ENCODE measurements around the gene CLNK. TPM values are rescaled to one million over a fixed set of nuclear protein-coding genes. Genes with fewer than 3 reads are reported as not detected.

Gene CLNK
- polyA plus RNA-seq, 1 donor: 0.52 TPM

DNA sequence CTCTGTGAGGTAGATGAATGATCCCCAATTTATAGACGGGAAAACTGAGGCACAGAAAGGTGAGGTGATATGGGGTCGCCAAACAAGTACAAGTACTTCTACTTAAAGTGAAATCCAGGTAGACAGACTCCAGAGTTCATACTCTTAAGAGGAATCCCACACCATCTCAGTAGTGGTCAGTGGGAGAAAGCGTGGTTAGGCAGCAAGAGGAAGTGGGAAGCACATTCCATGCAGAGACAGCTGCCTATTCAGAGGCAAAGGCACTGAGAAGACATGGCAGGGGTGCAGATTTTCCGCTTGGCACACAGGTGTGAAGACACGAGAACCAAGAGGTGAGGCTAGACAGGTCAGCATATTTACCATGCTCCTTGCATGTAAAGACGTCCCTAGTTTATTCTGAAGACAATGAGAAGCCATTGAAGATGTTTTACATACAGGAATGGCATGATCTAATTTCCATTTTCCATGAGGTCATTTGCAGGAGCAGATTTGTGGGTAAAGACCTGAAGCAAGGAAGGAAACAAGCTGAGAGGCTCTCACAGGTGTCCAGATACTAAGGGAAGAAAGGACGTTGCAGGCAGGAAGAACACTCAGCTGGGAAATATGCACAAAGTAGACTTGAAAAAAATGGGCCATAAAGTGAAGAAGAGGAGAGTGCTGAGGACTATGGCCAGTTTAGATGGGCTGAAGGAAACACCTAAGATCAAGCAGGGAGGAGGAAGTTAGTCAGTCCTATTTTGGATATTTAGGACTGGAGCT, 17.3 kb upstream of the CLNK start:
- H3K4me1 ChIP-seq (ENCODE audit: control insufficient read depth, insufficient read depth, low read length): no peaks in the 10 kb centered on the region
- no CpG with 5 or more reads among the region's 7 CpGs for WGBS (ENCODE audit: insufficient coverage, low lambda C conversion rate)

DNA sequence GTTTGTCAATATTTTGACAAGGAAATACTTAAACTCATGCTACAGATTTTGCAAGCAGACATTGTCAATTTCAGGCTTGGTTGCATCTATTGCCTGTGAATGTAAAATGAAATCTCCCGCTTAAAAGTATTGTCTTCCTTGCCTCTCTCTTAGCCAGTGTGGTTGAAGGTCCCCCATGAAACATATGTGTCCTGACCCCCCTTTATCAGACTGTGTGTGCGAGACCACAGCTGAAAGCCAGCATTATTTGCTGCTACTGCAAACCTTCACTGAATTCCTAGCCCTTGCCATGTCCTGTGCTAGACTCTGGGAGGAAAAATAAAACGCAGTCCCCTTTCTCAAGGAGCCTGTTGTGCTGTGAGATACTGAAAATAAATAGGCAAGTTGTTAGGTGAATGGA, 16.6 kb upstream of the CLNK start:
- H3K27ac ChIP-seq (ENCODE audit: low read length): no peak overlapping the region
- no peaks in the 10 kb centered on the region for H3K36me3 ChIP-seq (ENCODE audit: control insufficient read depth, insufficient read depth, low read length)
- H3K9me3 ChIP-seq (ENCODE audit: control insufficient read depth, low read depth, low read length): no peaks in the 10 kb centered on the region
- DNase-seq: no peak
- whole genome bisulfite sequencing (ENCODE audit: insufficient coverage, low lambda C conversion rate): no CpG with 5 or more reads among the region's 3 CpGs
- no peak overlapping the region for H3K4me3 ChIP-seq (ENCODE audit: low read length)
- no peaks in the 10 kb centered on the region for H3K4me1 ChIP-seq (ENCODE audit: control insufficient read depth, insufficient read depth, low read length)
- peaks cover 2% of the 10 kb centered on the region for H3K27me3 ChIP-seq (ENCODE audit: control insufficient read depth, insufficient read depth, low read length)

More for the DNA sequence above, 17.3 kb upstream of the CLNK start:
- H3K27ac ChIP-seq (ENCODE audit: low read length): no peak overlapping the region
- no peaks in the 10 kb centered on the region for H3K36me3 ChIP-seq (ENCODE audit: control insufficient read depth, insufficient read depth, low read length)
- H3K27me3 ChIP-seq (ENCODE audit: control insufficient read depth, insufficient read depth, low read length): peaks cover 2% of the 10 kb centered on the region
- no peak overlapping the region for H3K4me3 ChIP-seq (ENCODE audit: low read length)
- H3K9me3 ChIP-seq (ENCODE audit: control insufficient read depth, low read depth, low read length): no peaks in the 10 kb centered on the region
- DNase-seq: no peak

DNA sequence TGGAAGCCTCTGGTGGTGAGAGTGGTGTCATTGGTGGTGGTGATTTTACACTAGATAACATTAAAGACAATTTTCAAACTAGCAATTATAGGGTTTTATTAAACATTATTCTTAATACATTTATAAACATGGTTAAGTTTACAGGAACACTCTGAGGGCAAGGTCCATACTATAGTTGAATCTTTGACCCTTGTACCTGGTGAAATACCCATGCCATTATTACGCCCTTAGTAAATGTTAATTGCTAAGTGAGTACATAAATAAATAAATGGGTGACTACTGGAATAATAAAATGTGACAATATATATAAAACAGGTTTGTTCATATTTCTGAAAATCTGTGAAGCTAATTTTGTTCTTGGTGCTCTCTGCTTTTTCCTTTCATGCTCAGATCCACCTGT, 13.6 kb upstream of the CLNK start:
- Histone ChIP-seq H3K4me1 (ENCODE audit: control insufficient read depth, insufficient read depth, low read length) (no peaks in the 10 kb centered on the region), H3K4me3 (ENCODE audit: low read length) (no peak overlapping the region), H3K27me3 (ENCODE audit: control insufficient read depth, insufficient read depth, low read length) (no peaks in the 10 kb centered on the region), H3K27ac (ENCODE audit: low read length) (no peak overlapping the region), H3K36me3 (ENCODE audit: control insufficient read depth, insufficient read depth, low read length) (no peaks in the 10 kb centered on the region), H3K9me3 (ENCODE audit: control insufficient read depth, low read depth, low read length) (no peaks in the 10 kb centered on the region)
- WGBS (ENCODE audit: insufficient coverage, low lambda C conversion rate): no CpG with 5 or more reads among the region's 1 CpG
- peak in 1 of 2 donors; percentile 42 for DNase-seq

DNA sequence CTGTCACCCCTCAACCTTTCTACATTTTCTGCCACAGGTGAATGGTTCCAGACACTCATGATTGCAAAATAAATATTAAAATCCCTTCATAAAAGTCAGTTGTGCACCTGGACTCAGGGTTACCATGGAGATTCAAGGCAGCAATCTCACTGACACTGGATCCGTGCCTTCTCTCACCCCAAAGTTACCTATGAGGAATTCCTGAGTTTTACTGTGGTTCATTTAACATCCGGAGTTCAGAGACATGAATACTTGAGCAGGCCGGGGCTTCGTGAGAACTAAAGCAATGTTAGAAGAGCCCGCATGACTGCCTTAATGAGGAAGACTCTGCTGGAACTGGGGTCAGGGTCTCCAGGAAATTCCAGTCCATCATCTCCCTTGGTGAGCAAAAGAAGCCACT, 12.5 kb upstream of the CLNK start:
- H3K27me3 ChIP-seq (ENCODE audit: control insufficient read depth, insufficient read depth, low read length): no peaks in the 10 kb centered on the region
- no peak for DNase-seq
- H3K4me3 ChIP-seq (ENCODE audit: low read length): no peak overlapping the region
- no CpG with 5 or more reads among the region's 5 CpGs for WGBS (ENCODE audit: insufficient coverage, low lambda C conversion rate)
- no peaks in the 10 kb centered on the region for H3K36me3 ChIP-seq (ENCODE audit: control insufficient read depth, insufficient read depth, low read length)
- H3K4me1 ChIP-seq (ENCODE audit: control insufficient read depth, insufficient read depth, low read length): no peaks in the 10 kb centered on the region
- H3K27ac ChIP-seq (ENCODE audit: low read length): no peak overlapping the region
- no peaks in the 10 kb centered on the region for H3K9me3 ChIP-seq (ENCODE audit: control insufficient read depth, low read depth, low read length)

DNA sequence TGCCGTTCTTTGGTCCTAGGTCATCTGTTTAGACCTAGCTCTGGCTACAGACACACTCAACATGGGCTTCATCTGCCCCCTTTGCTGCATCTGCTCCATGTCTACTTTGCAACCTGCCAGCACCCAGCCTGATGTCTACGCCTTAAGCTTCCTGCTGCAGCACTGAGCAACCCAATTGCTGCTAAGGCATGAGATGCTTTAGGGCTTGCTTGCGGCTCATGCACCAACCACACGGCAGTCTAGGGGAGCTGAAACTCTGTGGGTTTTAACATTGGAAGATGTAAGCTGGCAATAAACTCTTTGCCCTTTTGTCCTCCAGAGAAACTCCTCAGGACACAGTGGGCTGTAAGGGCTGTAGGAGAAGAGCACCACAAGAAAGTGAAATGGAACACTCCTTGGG, 11.7 kb upstream of the CLNK start:
- Histone ChIP-seq H3K4me3 (ENCODE audit: low read length) (no peak overlapping the region), H3K27me3 (ENCODE audit: control insufficient read depth, insufficient read depth, low read length) (no peaks in the 10 kb centered on the region), H3K9me3 (ENCODE audit: control insufficient read depth, low read depth, low read length) (no peaks in the 10 kb centered on the region), H3K4me1 (ENCODE audit: control insufficient read depth, insufficient read depth, low read length) (no peaks in the 10 kb centered on the region), H3K36me3 (ENCODE audit: control insufficient read depth, insufficient read depth, low read length) (no peaks in the 10 kb centered on the region), H3K27ac (ENCODE audit: low read length) (no peak overlapping the region)
- no CpG with 5 or more reads among the region's 4 CpGs for WGBS (ENCODE audit: insufficient coverage, low lambda C conversion rate)
- DNase-seq: no peak

DNA sequence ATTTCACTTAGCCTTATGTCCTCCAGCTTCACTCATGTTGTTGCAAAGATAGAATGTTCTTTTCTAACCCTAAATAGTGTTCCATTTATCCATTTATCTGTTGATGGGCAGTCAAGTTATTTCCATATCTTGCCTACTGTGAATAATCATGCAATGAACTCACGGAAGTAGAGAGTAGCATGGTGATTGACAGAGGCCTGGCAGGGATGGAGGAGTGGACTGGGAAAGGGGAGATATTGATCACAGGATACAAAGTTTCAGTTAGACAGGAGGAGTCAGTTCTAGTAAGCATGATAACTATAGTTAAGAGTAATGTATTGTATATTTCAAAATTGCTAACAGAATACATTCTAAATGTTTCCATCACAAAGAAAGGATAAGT, 10.3 kb upstream of the CLNK start:
- Histone ChIP-seq H3K4me3 (ENCODE audit: low read length) (no peak overlapping the region), H3K27me3 (ENCODE audit: control insufficient read depth, insufficient read depth, low read length) (no peaks in the 10 kb centered on the region), H3K36me3 (ENCODE audit: control insufficient read depth, insufficient read depth, low read length) (no peaks in the 10 kb centered on the region), H3K4me1 (ENCODE audit: control insufficient read depth, insufficient read depth, low read length) (no peaks in the 10 kb centered on the region), H3K27ac (ENCODE audit: low read length) (no peak overlapping the region), H3K9me3 (ENCODE audit: control insufficient read depth, low read depth, low read length) (no peaks in the 10 kb centered on the region)
- WGBS (ENCODE audit: insufficient coverage, low lambda C conversion rate): no CpG with 5 or more reads among the region's 1 CpG
- no peak for DNase-seq

DNA sequence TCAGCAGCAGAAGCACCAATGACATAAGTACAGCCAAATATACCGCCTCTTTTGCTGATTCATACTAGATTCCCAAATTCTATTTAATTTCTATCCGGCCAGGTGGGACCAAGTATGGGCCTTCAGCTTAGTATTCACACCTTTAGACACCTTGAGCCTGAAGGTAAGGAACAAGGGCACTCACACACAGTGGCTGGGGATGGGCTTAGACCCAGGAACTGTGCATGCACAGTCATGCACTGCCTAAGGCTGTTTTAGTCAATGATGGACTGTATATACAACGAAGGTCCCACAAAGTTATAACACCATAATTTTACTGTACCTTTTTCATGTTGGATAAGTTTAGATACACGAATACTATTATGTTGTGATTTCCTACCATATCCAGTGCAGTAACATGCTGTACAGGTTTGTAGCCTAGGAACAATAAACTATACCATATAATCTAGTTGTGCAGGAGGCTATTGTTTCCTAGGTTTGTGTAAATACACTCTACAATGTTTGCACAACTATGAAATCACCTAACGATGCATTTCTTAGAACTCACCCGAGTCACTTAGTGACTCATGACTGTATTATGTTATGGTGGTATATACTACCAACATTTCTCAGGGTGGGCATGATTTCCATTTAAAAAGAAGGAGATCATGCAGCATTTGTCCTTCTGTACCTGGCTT, 9.7 kb upstream of the CLNK start:
- 67% methylated on average over 1 of the region's 6 CpGs for WGBS (ENCODE audit: insufficient coverage, low lambda C conversion rate)
- no peaks in the 10 kb centered on the region for H3K36me3 ChIP-seq (ENCODE audit: control insufficient read depth, insufficient read depth, low read length)
- H3K4me1 ChIP-seq (ENCODE audit: control insufficient read depth, insufficient read depth, low read length): no peaks in the 10 kb centered on the region
- no peaks in the 10 kb centered on the region for H3K27me3 ChIP-seq (ENCODE audit: control insufficient read depth, insufficient read depth, low read length)
- no peaks in the 10 kb centered on the region for H3K9me3 ChIP-seq (ENCODE audit: control insufficient read depth, low read depth, low read length)
- no peak for DNase-seq
- no peak overlapping the region for H3K4me3 ChIP-seq (ENCODE audit: low read length)
- no peak overlapping the region for H3K27ac ChIP-seq (ENCODE audit: low read length)

DNA sequence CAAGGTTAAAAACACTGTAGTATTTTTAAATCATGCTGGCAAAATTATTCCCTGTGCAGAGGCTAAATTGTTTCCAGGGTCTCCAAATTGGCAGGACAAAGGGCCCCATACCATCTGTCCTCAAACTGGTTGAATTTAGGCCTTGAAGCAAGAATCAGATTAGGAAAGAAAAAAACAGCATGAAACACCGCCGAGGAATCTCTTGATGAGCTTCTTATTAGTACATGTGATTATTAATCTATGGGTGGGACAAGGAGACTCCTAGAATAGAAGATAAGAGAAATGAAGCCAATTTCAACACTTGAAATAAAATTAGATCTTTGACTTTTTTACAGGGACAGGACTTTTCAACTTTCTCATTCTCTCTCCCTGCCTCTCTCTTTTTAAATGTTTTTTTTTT, 7.1 kb upstream of the CLNK start:
- no peak for DNase-seq
- no peaks in the 10 kb centered on the region for H3K27me3 ChIP-seq (ENCODE audit: control insufficient read depth, insufficient read depth, low read length)
- H3K9me3 ChIP-seq (ENCODE audit: control insufficient read depth, low read depth, low read length): no peaks in the 10 kb centered on the region
- WGBS (ENCODE audit: insufficient coverage, low lambda C conversion rate): 43% methylated on average over 2 of the region's 2 CpGs
- no peak overlapping the region for H3K27ac ChIP-seq (ENCODE audit: low read length)
- H3K4me1 ChIP-seq (ENCODE audit: control insufficient read depth, insufficient read depth, low read length): no peaks in the 10 kb centered on the region
- H3K36me3 ChIP-seq (ENCODE audit: control insufficient read depth, insufficient read depth, low read length): no peaks in the 10 kb centered on the region
- H3K4me3 ChIP-seq (ENCODE audit: low read length): no peak overlapping the region

DNA sequence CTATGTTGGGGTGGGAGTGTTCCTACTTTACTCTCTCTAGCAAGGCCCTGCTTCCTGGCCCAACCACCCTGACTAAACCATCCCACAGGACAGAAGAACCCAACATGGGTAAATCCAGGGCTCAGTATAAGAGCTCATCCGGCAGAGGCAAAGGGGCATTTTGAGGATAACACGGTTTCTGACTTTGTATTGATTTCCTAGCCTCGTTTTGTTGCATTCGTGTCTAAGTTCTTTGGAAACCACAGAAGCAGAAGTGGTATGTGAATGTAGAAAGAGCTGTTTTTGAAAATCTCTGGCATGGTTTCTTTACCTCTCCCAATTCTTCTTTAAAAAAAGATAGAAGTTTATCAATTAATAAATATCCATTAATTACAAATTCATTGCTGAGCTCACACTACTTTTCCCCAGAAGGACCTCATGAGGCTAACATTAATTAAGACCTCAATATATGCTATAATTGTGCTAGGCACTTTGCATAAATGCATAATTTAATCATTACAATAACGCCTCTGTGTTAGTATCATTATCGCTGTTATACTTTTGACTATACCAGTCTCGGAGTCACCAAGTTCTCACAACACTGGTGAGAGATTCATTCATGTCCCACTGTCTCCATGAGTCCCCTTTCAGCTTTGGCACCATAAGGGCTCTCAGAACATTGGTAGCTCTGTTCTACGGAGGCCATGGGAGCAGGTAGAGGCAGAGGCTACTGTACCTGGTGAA, 5.8 kb upstream of the CLNK start:
- no CpG with 5 or more reads among the region's 8 CpGs for WGBS (ENCODE audit: insufficient coverage, low lambda C conversion rate)
- H3K4me3 ChIP-seq (ENCODE audit: low read length): no peak overlapping the region
- DNase-seq: no peak
- H3K4me1 ChIP-seq (ENCODE audit: control insufficient read depth, insufficient read depth, low read length): no peaks in the 10 kb centered on the region
- H3K27ac ChIP-seq (ENCODE audit: low read length): no peak overlapping the region
- H3K9me3 ChIP-seq (ENCODE audit: control insufficient read depth, low read depth, low read length): no peaks in the 10 kb centered on the region
- H3K36me3 ChIP-seq (ENCODE audit: control insufficient read depth, insufficient read depth, low read length): no peaks in the 10 kb centered on the region
- no peaks in the 10 kb centered on the region for H3K27me3 ChIP-seq (ENCODE audit: control insufficient read depth, insufficient read depth, low read length)

DNA sequence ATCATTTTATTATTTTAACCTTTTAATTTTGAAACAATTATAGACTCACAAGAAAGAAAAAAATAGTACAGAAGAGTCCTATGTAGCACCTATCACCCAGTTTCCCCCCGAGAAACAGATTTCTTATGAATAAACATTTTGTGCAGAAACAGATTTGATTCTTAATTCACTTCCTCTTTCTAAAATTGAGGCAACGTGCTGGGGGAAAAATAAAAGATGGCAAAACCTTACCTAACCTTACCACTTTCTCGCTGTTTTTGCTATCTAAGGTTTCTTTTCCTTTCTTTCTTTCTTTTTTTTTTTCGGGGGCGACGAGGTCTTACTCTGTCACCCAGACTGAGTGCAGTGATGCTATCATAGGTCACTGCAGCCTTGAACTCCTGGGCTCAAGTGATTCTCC, 4.3 kb upstream of the CLNK start:
- H3K36me3 ChIP-seq (ENCODE audit: control insufficient read depth, insufficient read depth, low read length): no peaks in the 10 kb centered on the region

More for the DNA sequence above, 4.3 kb upstream of the CLNK start:
- DNase-seq: no peak
- Histone ChIP-seq H3K27me3 (ENCODE audit: control insufficient read depth, insufficient read depth, low read length) (no peaks in the 10 kb centered on the region), H3K9me3 (ENCODE audit: control insufficient read depth, low read depth, low read length) (no peaks in the 10 kb centered on the region), H3K27ac (ENCODE audit: low read length) (no peak overlapping the region), H3K4me3 (ENCODE audit: low read length) (no peak overlapping the region), H3K4me1 (ENCODE audit: control insufficient read depth, insufficient read depth, low read length) (no peaks in the 10 kb centered on the region)
- 52% methylated on average over 3 of the region's 6 CpGs for WGBS (ENCODE audit: insufficient coverage, low lambda C conversion rate)
